ENCODE results near the gene PIM2. TPM values are rescaled to one million over a fixed set of nuclear protein-coding genes. Genes with fewer than 3 reads are reported as not detected.

PIM2 gene
- total RNA-seq, 1 donor from 2014 or later, result 11.5 TPM

GRCh38 chrX:48909703-48910294 lies 9.0 kb downstream of the PIM2 start:
- intact Hi-C loops (cut with DNase I), result no loop called here

DNA sequence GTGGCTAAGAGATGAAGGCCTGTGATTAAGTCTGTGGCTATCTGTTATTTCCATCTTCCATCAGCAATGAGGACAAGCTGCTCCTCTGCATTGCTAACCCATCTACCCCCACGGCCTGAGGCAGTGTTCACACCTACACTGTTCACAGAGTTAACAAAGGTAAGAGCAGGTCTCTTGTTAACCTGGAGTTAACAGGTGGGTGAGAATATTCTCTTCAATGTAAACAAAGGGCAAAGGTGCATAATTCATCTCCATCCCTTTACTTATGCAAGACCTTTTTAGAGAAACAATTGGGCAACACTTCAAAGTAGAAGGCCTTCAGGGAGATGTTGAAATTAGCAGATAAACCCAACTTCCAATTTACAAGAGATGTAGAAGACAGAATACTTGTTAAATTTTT lies 10.2 kb downstream of the PIM2 start:
- peaks cover 11% of the 10 kb centered on the region for H3K4me1 ChIP-seq
- peaks cover 0 to 6% of the 10 kb centered on the region in 2 donors for H3K36me3 ChIP-seq
- H3K4me3 ChIP-seq, result no peak overlapping the region
- intact Hi-C loops (cut with DNase I), result no loop called here
- no peak for TF ChIP-seq POLR2A (IDR thresholded peaks at IDR 0.05)
- TF ChIP-seq, protein P1, sequence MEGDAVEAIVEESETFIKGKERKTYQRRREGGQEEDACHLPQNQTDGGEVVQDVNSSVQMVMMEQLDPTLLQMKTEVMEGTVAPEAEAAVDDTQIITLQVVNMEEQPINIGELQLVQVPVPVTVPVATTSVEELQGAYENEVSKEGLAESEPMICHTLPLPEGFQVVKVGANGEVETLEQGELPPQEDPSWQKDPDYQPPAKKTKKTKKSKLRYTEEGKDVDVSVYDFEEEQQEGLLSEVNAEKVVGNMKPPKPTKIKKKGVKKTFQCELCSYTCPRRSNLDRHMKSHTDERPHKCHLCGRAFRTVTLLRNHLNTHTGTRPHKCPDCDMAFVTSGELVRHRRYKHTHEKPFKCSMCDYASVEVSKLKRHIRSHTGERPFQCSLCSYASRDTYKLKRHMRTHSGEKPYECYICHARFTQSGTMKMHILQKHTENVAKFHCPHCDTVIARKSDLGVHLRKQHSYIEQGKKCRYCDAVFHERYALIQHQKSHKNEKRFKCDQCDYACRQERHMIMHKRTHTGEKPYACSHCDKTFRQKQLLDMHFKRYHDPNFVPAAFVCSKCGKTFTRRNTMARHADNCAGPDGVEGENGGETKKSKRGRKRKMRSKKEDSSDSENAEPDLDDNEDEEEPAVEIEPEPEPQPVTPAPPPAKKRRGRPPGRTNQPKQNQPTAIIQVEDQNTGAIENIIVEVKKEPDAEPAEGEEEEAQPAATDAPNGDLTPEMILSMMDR (IDR thresholded peaks at IDR 0.05), result no peak
- no peak for TF ChIP-seq POLR2AphosphoS5 (IDR thresholded peaks at IDR 0.05; ENCODE audit: insufficient read depth in 1 of 2, low read depth in 1 of 2)
- H3K27me3 ChIP-seq, result no peaks in the 10 kb centered on the region
- H3K27ac ChIP-seq, result no peak overlapping the region
- no peaks in the 10 kb centered on the region for H3K9me3 ChIP-seq
- DNase-seq (ENCODE audit: extremely low spot score in 2 of 2), result no peak

More at GRCh38 chrX:48909703-48910294, 9.0 kb downstream of the PIM2 start:
- TF ChIP-seq, protein P1 (IDR thresholded peaks at IDR 0.05), result no peak
- no peak for TF ChIP-seq POLR2AphosphoS5 (IDR thresholded peaks at IDR 0.05; ENCODE audit: insufficient read depth in 1 of 2, low read depth in 1 of 2)
- TF ChIP-seq POLR2A (IDR thresholded peaks at IDR 0.05), result no peak
- peaks cover 11% of the 10 kb centered on the region for H3K4me1 ChIP-seq
- no peak for DNase-seq (ENCODE audit: extremely low spot score in 2 of 2)
- H3K27me3 ChIP-seq, result no peaks in the 10 kb centered on the region
- no peak overlapping the region for H3K4me3 ChIP-seq
- no peak overlapping the region for H3K27ac ChIP-seq
- H3K9me3 ChIP-seq, result no peaks in the 10 kb centered on the region
- H3K36me3 ChIP-seq, result peaks cover 0 to 1% of the 10 kb centered on the region in 2 donors

DNA sequence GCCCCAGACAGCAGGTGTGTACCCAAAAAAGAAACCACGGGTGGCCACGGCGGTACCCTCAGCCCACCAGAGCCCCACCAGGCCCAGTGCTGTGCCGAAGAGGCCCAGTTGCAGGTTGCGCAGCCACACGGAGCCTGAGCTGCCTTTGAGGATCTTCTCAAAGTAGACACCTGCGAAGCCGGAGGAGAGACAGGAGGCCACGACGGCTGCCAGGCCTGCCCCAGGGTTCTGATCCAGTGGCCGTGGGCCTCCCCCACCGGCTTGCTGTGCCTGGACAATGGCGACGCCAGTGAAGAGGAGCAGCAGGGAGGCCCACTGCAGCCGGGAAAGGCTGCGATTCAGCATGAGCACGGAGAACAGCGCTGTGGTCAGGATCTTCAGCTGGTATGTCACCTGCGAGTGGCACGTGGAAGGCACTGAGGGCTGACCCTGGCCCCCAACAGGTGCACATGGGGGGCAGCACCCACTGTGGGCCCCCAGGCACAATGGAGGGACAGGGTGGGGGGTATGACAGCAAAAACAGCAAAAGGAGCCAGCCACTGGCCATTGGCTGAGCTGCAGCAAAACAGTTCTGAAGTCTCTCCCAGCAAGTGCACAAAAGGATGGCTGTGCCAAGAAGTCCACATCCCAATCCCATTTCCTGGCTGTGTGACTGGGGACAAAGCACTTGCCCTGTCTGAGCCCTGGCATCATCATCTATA lies 13.6 kb downstream of the PIM2 start:
- no peak for DNase-seq (ENCODE audit: extremely low spot score in 2 of 2)
- intact Hi-C loops (cut with DNase I), result no loop called here
- Histone ChIP-seq H3K9me3 (no peaks in the 10 kb centered on the region), H3K27me3 (no peaks in the 10 kb centered on the region), H3K4me1 (peaks cover 5% of the 10 kb centered on the region), H3K27ac (no peak overlapping the region), H3K4me3 (no peak overlapping the region), H3K36me3 (peaks cover 0 to 20% of the 10 kb centered on the region in 2 donors)
- no peak for TF ChIP-seq POLR2A (IDR thresholded peaks at IDR 0.05)
- TF ChIP-seq, protein P1 (IDR thresholded peaks at IDR 0.05), result no peak
- TF ChIP-seq POLR2AphosphoS5 (IDR thresholded peaks at IDR 0.05; ENCODE audit: insufficient read depth in 1 of 2, low read depth in 1 of 2), result no peak

- TF ChIP-seq POLR2AphosphoS5 (IDR thresholded peaks at IDR 0.05; ENCODE audit: insufficient read depth in 1 of 2, low read depth in 1 of 2) (no peak), POLR2A (IDR thresholded peaks at IDR 0.05) (no peak)
- TF ChIP-seq, protein P1 (IDR thresholded peaks at IDR 0.05), result no peak
- DNase-seq (ENCODE audit: extremely low spot score in 2 of 2), result no peak
- H3K27ac ChIP-seq, result no peak overlapping the region
- intact Hi-C loops (cut with DNase I), result no loop called here
- no peaks in the 10 kb centered on the region for H3K27me3 ChIP-seq
- H3K4me1 ChIP-seq, result no peaks in the 10 kb centered on the region
- H3K4me3 ChIP-seq, result no peak overlapping the region
- H3K36me3 ChIP-seq, result peaks cover 0 to 20% of the 10 kb centered on the region in 2 donors
- no peaks in the 10 kb centered on the region for H3K9me3 ChIP-seq
Measured at GRCh38 chrX:48904626-48905025, 14.2 kb downstream of the PIM2 start.

- Histone ChIP-seq H3K4me3 (no peak overlapping the region), H3K9me3 (no peaks in the 10 kb centered on the region), H3K27me3 (no peaks in the 10 kb centered on the region), H3K36me3 (peaks cover 0 to 20% of the 10 kb centered on the region in 2 donors), H3K4me1 (peaks cover 3% of the 10 kb centered on the region), H3K27ac (no peak overlapping the region)
- TF ChIP-seq, protein P1 (IDR thresholded peaks at IDR 0.05), result no peak
- no peak for TF ChIP-seq POLR2AphosphoS5 (IDR thresholded peaks at IDR 0.05; ENCODE audit: insufficient read depth in 1 of 2, low read depth in 1 of 2)
- no peak for TF ChIP-seq POLR2A (IDR thresholded peaks at IDR 0.05)
- intact Hi-C loops (cut with DNase I), result no loop called here
- no peak for DNase-seq (ENCODE audit: extremely low spot score in 2 of 2)
Measured at GRCh38 chrX:48904180-48904579, 14.6 kb downstream of the PIM2 start.
